ENCODE measurements around the gene SPAG6.

Gene SPAG6

GRCh38 chr10:22321924-22322640 lies 23.2 kb upstream of the SPAG6 start:
- DNase-seq (ENCODE audit: low spot score): no peak

- no peak for DNase-seq (ENCODE audit: low spot score)
Observed at GRCh38 chr10:22322641-22323160, 22.6 kb upstream of the SPAG6 start.

- DNase-seq (ENCODE audit: low spot score): no peak
Observed at GRCh38 chr10:22323538-22324305, 21.6 kb upstream of the SPAG6 start.

- DNase-seq (ENCODE audit: low spot score): no peak
Observed at GRCh38 chr10:22324413-22324812, 20.9 kb upstream of the SPAG6 start.

GRCh38 chr10:22324893-22325271 lies 20.4 kb upstream of the SPAG6 start:
- DNase-seq (ENCODE audit: low spot score): no peak

GRCh38 chr10:22325272-22326144 lies 19.8 kb upstream of the SPAG6 start:
- peak; percentile 61 for DNase-seq (ENCODE audit: low spot score)

- DNase-seq (ENCODE audit: low spot score): no peak
Observed at GRCh38 chr10:22326145-22326702, 19.1 kb upstream of the SPAG6 start.

- no peak for DNase-seq (ENCODE audit: low spot score)
Observed at GRCh38 chr10:22329150-22329549, 16.1 kb upstream of the SPAG6 start.

- DNase-seq (ENCODE audit: low spot score): no peak
Observed at GRCh38 chr10:22332116-22332692, 13.1 kb upstream of the SPAG6 start.

- no peak for DNase-seq (ENCODE audit: low spot score)
Observed at GRCh38 chr10:22333167-22333974, 11.9 kb upstream of the SPAG6 start.

GRCh38 chr10:22333975-22334282 lies 11.4 kb upstream of the SPAG6 start:
- no peak for DNase-seq (ENCODE audit: low spot score)

- DNase-seq (ENCODE audit: low spot score): no peak
Observed at GRCh38 chr10:22334414-22335172, 10.7 kb upstream of the SPAG6 start.

GRCh38 chr10:22335173-22335933 lies 9.9 kb upstream of the SPAG6 start:
- peak; percentile 58 for DNase-seq (ENCODE audit: low spot score)

GRCh38 chr10:22338185-22338900 lies 7.0 kb upstream of the SPAG6 start:
- DNase-seq (ENCODE audit: low spot score): no peak

- DNase-seq (ENCODE audit: low spot score): no peak
Observed at GRCh38 chr10:22338931-22339330, 6.4 kb upstream of the SPAG6 start.

- DNase-seq (ENCODE audit: low spot score): no peak
Observed at GRCh38 chr10:22339761-22340328, 5.5 kb upstream of the SPAG6 start.

GRCh38 chr10:22340329-22341189 lies 4.7 kb upstream of the SPAG6 start:
- peak; percentile 43 for DNase-seq (ENCODE audit: low spot score)
